LNCAP (cell line): ENCODE data around the gene UBN1.

Source experiments
- TF ChIP-seq, protein P1 (sequence below): fragments of 450-650 bp; IDR thresholded peaks from 2 replicates; pipeline ENCODE4 v1.5.1; 2017; ENCODE audit warnings: mild to moderate bottlenecking

Gene UBN1

DNA sequence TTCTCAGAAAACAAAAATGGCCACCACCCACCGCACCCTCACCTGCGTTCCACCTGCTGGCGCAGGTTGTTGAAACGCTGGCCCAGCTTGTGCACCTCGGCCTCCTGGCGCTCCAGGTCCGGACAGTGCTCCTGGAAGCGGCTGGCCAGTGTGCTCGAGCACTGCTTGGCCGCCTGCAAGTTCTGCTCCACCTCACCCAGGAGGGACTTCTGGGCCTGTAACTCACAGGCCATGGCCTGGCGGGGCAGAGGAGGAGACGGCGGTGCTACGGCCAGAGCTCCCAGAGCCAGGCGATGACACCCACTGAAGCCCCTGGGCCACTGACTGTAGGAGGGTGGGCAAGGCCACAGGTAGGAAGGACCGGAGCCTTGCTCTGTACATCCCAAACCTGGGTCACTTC lies 43.4 kb downstream of the UBN1 start:
- TF ChIP-seq, protein P1, sequence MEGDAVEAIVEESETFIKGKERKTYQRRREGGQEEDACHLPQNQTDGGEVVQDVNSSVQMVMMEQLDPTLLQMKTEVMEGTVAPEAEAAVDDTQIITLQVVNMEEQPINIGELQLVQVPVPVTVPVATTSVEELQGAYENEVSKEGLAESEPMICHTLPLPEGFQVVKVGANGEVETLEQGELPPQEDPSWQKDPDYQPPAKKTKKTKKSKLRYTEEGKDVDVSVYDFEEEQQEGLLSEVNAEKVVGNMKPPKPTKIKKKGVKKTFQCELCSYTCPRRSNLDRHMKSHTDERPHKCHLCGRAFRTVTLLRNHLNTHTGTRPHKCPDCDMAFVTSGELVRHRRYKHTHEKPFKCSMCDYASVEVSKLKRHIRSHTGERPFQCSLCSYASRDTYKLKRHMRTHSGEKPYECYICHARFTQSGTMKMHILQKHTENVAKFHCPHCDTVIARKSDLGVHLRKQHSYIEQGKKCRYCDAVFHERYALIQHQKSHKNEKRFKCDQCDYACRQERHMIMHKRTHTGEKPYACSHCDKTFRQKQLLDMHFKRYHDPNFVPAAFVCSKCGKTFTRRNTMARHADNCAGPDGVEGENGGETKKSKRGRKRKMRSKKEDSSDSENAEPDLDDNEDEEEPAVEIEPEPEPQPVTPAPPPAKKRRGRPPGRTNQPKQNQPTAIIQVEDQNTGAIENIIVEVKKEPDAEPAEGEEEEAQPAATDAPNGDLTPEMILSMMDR = no peak

DNA sequence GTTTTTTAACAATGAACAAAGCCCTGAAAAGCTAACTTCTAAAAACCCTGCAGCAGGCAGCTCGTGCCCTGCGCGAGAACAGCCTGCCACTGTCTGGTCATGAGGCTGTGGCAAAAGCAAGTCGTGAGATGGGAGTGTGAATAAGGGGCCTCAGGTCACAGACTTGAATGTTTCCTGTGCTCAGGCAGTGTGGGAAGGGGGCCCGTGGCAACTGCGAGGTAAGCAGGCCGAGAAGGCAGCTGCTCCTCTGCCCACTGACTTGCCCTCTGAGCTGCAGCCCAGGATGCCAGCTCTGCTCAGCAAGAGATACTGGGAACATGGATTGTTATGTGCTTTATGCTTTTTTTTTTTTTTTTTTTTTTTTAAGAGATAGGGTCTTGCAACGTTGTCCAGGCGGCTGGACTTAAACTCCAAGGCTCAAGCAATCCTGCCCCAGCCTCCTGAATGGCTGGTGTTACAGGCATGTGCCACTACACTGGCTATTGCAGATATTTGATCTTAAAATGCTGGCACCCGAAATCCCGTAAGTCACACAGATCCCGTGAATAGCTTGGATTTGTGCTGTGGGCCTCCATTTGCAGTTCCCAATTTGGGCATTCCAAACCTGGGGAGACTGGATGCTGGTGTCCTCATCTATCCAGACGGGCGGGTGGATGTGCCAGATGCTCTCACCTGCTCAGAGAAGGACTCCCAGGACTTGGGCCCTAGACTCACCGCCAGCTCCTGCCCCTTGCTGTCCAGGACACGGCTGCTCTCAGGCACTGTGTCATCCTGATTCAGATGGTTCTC lies 44.0 kb downstream of the UBN1 start:
- TF ChIP-seq, protein P1 = no peak

DNA sequence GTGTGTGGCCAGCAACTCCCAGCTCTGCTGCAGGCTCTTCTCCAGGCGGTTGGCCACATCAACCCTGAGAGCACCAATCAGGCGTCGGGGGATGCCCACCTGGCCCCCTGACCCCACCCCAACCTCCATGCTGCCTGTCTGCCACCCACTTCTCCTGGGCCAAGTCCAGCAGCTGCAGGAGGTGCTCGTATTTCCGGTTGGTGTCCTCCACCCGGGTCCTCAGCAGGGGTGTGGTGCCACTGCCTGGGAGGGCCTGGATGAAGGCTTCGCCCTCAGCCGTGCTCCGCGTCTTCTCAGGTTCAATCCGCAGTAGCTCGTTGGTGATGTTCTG lies 44.6 kb downstream of the UBN1 start:
- TF ChIP-seq, protein P1 = no peak

DNA sequence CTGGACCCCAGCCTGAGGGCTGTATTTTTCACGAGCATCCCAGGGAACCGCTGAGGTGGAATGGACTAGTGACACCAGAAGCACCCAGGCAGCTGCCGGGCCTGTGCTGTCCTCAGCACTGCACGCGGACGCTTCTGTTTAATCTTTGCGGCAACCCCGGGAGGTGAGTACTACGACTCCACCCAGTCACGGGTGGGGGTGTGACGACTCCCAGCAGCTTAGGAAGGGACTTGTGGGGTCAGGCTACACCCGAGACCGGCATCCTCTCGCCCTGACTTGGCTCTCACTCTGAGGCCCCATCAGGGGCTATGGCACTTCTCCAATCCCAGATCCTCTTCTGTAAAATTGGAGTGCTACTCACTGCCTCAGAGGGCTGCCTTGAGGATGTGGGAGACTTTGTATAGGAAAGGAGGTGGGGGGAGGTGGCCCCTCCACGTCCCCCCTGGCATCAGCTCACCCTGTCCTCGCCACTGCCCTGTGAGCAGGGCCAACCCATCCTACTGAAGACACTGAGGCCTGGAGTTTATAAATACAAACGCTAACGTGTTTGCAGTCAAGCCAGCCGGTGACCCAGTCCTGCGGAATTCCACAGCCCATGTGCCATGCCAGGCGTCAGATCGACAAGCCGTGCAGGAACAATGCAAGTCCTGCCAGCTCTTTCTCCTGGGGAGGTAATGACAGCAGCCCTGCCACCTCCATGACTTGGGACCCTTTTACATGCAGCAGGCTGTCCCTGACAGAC lies 45.3 kb downstream of the UBN1 start:
- TF ChIP-seq, protein P1 = no peak

DNA sequence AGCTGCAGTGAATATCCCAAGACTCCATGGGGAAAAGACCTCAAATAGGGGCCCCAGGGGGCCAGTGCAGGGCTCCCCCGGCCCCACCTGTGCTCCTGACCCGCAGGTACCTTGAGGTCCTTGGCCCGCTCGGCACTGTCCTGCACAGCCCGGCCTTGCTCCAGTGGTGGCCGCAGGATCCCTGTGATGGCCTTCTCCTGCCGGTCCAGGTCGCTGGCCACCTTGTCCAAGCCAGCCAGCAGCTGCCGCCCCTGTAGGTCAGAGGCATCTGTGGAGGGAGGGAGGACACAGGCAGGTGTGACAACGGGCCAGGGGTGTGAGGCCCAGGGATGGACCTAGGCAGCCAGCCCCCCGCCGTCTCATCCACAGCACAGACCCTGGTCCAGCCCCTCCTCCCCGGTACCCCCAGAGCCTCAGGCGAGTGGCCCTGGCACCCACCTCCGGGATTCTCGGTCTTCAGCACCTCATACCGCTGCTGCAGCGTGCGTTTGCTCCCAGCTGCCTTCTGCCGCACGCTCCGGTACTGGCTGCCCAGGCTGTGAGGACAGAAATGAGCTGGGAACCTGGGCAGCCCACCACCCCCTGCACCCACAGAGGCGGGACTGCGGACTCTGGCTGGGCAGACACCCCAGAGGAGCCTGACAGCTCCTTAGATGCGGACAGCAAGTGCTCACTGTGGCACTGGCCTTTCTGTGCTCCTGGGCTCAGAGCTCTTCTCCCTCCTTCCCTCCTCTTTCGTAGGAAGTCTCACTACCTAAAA lies 46.0 kb downstream of the UBN1 start:
- TF ChIP-seq, protein P1 = no peak

DNA sequence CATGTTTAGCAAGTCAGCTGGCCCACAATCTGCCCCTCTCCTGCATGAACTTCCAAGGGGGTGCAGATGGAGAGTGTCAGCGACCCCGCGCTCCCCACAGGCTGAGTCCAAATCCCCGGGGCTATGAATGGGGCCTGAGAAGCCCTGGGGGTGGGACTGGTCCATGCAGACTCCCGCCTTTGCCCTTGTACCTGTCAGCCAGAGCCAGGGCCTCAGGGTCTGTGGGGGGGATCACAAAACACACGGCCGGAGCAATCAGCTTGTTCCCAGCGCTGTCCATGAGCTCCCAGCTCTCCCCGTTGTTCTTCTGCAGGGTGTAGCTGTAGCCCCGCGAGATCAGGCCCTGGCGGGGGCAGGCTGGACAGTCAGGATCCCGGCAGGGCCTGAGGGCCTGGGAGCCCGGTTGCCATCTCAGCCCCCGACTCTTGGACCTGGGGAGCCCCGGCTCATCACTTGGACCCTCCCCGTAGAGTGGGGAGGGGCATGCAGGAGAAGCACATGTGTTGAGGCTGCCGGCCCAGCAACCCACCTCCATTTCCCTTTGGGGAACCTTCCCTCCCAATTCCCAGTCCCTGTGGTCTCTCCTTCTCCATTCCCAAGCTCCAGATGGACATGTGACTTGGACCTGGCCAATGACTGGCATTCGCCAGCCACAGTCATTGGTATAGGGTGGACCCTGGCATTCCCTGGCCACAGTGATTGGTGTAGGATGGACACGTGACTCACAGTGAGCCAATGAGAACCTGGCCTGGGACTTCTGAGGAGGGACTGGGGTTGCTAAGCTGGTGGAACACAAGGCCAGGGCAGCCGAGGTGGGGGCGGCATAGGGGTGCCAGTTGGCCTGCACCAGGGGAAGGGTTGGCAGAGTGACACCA lies 47.2 kb downstream of the UBN1 start:
- TF ChIP-seq, protein P1 = no peak

DNA sequence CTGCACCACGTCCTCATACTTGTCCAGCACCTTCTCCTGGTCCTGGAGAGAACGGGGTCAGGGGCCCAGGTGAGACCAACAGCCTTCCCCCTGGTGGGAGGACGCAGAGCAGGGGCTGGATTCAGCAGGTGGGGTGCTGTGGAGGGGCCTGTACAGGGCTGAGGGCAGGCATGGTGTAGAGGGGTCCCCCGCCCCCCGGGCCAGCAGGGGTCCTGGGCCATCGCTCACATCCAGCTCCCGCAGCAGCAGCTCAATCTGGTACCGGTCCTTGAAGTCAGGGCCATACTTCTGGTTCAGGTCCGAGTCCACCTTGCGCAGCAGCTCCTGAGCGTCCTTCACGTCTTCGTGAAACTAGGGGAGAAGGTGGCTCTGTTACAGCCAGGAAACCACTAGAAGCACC lies 48.1 kb downstream of the UBN1 start:
- TF ChIP-seq, protein P1 = no peak
